Epithelial cell of esophagus (primary cell): ENCODE data around the gene SERINC3.

Experiments used
- DNase-seq: peaks from one replicate; pipeline ENCODE4 v3.0.0; 2010; ENCODE audit warnings: low read depth
- H3K4me3 ChIP-seq: 2 replicates; pipeline ENCODE4 v1.5.1; 2011; ENCODE audit warnings: mild to moderate bottlenecking, low read length, control low read depth
- TF ChIP-seq, protein P1 (sequence below): IDR thresholded peaks from 2 replicates; pipeline ENCODE4 v1.5.1; 2011; ENCODE audit warnings: low read depth, mild to moderate bottlenecking, low read length, control low read depth, inconsistent platforms; ENCODE audit not compliant: insufficient read depth; ENCODE audit errors: missing control alignments

The SERINC3 gene

DNA sequence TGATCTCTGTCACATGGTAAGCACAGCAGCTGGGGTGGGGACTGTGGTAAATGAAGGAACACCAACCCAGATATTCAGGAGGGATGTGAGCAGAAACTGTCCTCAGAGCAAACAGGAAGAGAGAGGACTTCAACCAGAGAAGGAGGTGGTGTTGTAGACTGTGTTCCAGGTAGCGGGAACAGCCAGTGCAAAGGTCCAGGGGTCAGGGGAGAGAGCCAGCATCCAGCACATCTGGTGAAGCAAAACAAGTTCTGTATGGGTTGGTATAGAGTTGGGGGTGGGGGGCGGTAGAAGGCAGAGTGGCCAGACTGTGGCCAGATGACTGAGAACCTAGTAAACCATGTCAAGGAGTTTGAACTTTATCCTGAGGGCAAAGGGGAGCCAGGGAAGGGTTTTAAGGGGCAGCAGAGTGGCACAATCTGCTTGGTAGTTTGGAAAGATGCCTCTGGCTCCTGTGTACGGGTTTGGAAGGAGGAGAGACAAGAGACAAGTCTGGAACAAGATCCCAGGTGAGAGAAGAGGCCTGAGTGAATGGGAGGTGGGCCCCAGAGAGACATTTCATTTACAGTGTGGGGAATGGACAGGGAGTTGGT is 73.9 kb downstream of the SERINC3 start:
- no peak for DNase-seq
- TF ChIP-seq, protein P1, sequence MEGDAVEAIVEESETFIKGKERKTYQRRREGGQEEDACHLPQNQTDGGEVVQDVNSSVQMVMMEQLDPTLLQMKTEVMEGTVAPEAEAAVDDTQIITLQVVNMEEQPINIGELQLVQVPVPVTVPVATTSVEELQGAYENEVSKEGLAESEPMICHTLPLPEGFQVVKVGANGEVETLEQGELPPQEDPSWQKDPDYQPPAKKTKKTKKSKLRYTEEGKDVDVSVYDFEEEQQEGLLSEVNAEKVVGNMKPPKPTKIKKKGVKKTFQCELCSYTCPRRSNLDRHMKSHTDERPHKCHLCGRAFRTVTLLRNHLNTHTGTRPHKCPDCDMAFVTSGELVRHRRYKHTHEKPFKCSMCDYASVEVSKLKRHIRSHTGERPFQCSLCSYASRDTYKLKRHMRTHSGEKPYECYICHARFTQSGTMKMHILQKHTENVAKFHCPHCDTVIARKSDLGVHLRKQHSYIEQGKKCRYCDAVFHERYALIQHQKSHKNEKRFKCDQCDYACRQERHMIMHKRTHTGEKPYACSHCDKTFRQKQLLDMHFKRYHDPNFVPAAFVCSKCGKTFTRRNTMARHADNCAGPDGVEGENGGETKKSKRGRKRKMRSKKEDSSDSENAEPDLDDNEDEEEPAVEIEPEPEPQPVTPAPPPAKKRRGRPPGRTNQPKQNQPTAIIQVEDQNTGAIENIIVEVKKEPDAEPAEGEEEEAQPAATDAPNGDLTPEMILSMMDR: no peak
- H3K4me3 ChIP-seq: no peak overlapping the region
